PC-9 (cell line): ENCODE measurements around the gene MRPL27. TPM values are rescaled to one million over a fixed set of nuclear protein-coding genes. Genes with fewer than 3 reads are reported as not detected.

Source experiments
- BruUV-seq: library from RNA; stranded (reverse); fragments of 400-500 nt; replicated peaks from 2 replicates; lab custom pipeline; 2021; lab: Mats Ljungman, UMichigan
- CTCF ChIA-PET: fragments of 300-600 bp; sonication (Branson Sonifier 250); formaldehyde crosslinking; loops from one replicate; lab custom pipeline; 2022; ENCODE audit warnings: antibody characterized with exemption; lab: Charles Lee
- POLR2A ChIA-PET: fragments of 300-600 bp; sonication (Branson Sonifier 250); formaldehyde crosslinking; loops from one replicate; lab custom pipeline; 2022; ENCODE audit warnings: antibody characterized with exemption; ENCODE audit not compliant: unreplicated experiment; lab: Charles Lee
- DNase-seq, 2 experiments: peaks; one replicate each; pipeline versions ENCODE4 v3.0.0 to v3.0.0-alpha.2; 2015 to 2022; ENCODE audit warnings: mixed read lengths in 1 of 2
- H2AFZ ChIP-seq: fragments of 200-600 bp; sonication (generic); 2 replicates; pipeline ENCODE4 v1.8.1; 2017; ENCODE audit warnings: antibody characterized with exemption
- H3F3A ChIP-seq: fragments of 200-600 bp; sonication (generic); 2 replicates; pipeline ENCODE4 v1.8.1; 2017; ENCODE audit warnings: antibody characterized with exemption, mild to moderate bottlenecking, low read depth; ENCODE audit not compliant: insufficient read depth
- H3K27ac ChIP-seq: fragments of 200-600 bp; sonication (generic); 2 replicates; pipeline ENCODE4 v1.6.1; 2016; ENCODE audit warnings: mixed run types
- H3K27me3 ChIP-seq: fragments of 200-600 bp; sonication (generic); 2 replicates; pipeline ENCODE4 v1.6.1; 2016; ENCODE audit warnings: low read depth, mixed run types; ENCODE audit not compliant: insufficient read depth
- H3K36me3 ChIP-seq: fragments of 200-600 bp; sonication (generic); 2 replicates; pipeline ENCODE4 v1.6.1; 2016; ENCODE audit warnings: low read depth, mixed run types
- H3K4me1 ChIP-seq: fragments of 200-600 bp; sonication (generic); replicated peaks from 2 replicates; pipeline ENCODE4 v1.6.1; 2016; ENCODE audit warnings: mixed run types; ENCODE audit not compliant: insufficient read depth
- H3K4me2 ChIP-seq: fragments of 200-600 bp; sonication (generic); 2 replicates; pipeline ENCODE4 v1.6.1; 2017; ENCODE audit warnings: mixed run types
- H3K4me3 ChIP-seq: fragments of 200-600 bp; sonication (generic); 2 replicates; pipeline ENCODE4 v1.6.1; 2016; ENCODE audit warnings: mixed run types
- H3K79me2 ChIP-seq: fragments of 200-600 bp; sonication (generic); 2 replicates; pipeline ENCODE4 v1.6.1; 2017; ENCODE audit warnings: low read depth, mixed run types
- H3K9me2 ChIP-seq: fragments of 200-600 bp; sonication (generic); 2 replicates; pipeline ENCODE4 v1.8.1; 2017; ENCODE audit warnings: mild to moderate bottlenecking; ENCODE audit not compliant: insufficient read depth
- H3K9me3 ChIP-seq: fragments of 200-600 bp; sonication (generic); 2 replicates; pipeline ENCODE4 v1.8.1; 2016; ENCODE audit warnings: low read depth; ENCODE audit not compliant: insufficient read depth
- H4K20me1 ChIP-seq: fragments of 200-600 bp; sonication (generic); 2 replicates; pipeline ENCODE4 v1.8.1; 2017; ENCODE audit not compliant: insufficient read depth
- CTCF ChIP-seq: fragments of 200-600 bp; sonication (generic); conservative IDR thresholded peaks from 2 replicates; pipeline ENCODE4 v1.6.1; 2017; ENCODE audit warnings: mixed run types, antibody characterized with exemption, mild to moderate bottlenecking, moderate library complexity
- EZH2 ChIP-seq: fragments of 200-600 bp; sonication (generic); IDR thresholded peaks from 2 replicates; pipeline ENCODE4 v1.8.0; 2017; ENCODE audit warnings: antibody characterized with exemption, low read depth
- intact Hi-C: fragments of 100-400 bp; cut with micrococcal nuclease; formaldehyde crosslinking; loops from one replicate; pipeline ENCODE4 v1.10.0; 2022; ENCODE audit not compliant: unreplicated experiment
- total RNA-seq: library from RNA; stranded (reverse); gene quantifications from 2 replicates; pipeline ENCODE4 v1.2.3, GENCODE V29; 2021

MRPL27 gene
- total RNA-seq, 1 experiment from 2014 or later = 48.3 TPM

- ChIA-PET CTCF (no interaction called here), POLR2A (no interaction called here)
- no peak overlapping the region for H2AFZ ChIP-seq
- TF ChIP-seq EZH2 (no peak), CTCF (no peak)
- no peak overlapping the region for H3K4me2 ChIP-seq
- H3K79me2 ChIP-seq = no peaks in the 10 kb centered on the region
- intact Hi-C loops = loop anchor here (5.0 kb wide), 1 partner anchor 162 kb away; the partner anchor contains the start of gene COL1A1
- H3K4me3 ChIP-seq = no peak overlapping the region
- peaks cover 15% of the 10 kb centered on the region for H3K36me3 ChIP-seq
- no peak overlapping the region for H3K27ac ChIP-seq
- no TSS peak for BruUV-seq
- peaks cover 5% of the 10 kb centered on the region; the same call in 1 of the 2 replicates for H4K20me1 ChIP-seq
- no peaks in the 10 kb centered on the region for H3K27me3 ChIP-seq
- no peaks in the 10 kb centered on the region for H3K9me3 ChIP-seq
- no peaks in the 10 kb centered on the region for H3K4me1 ChIP-seq
- no peak for DNase-seq
- H3F3A ChIP-seq = peaks cover 10% of the 10 kb centered on the region; the same call in 1 of the 2 replicates
- H3K9me2 ChIP-seq = no peaks in the 10 kb centered on the region
Observed at GRCh38 chr17:50364061-50364458, 8.9 kb downstream of the MRPL27 start.

GRCh38 chr17:50363217-50364060 lies 9.5 kb downstream of the MRPL27 start:
- TF ChIP-seq EZH2 (no peak), CTCF (no peak)
- H3K9me2 ChIP-seq = no peaks in the 10 kb centered on the region
- intact Hi-C loops = loop anchor here (5.0 kb wide), 1 partner anchor 161 kb away; the partner anchor contains the start of gene COL1A1
- H3K4me2 ChIP-seq = no peak overlapping the region
- TSS peak; percentile 18 for BruUV-seq
- no peak overlapping the region for H2AFZ ChIP-seq
- no peaks in the 10 kb centered on the region for H3K9me3 ChIP-seq
- no peaks in the 10 kb centered on the region for H3K4me1 ChIP-seq
- peaks cover 10% of the 10 kb centered on the region; the same call in 1 of the 2 replicates for H3F3A ChIP-seq
- H3K36me3 ChIP-seq = peaks cover 9% of the 10 kb centered on the region
- ChIA-PET POLR2A (no interaction called here), CTCF (interaction anchor here (0.5 to 1.8 kb wide), 4 partner anchors 28 to 194 kb away, joined by 3 to 6 read pairs (median 4); partner anchors contain the start of gene LRRC59)
- no peak overlapping the region for H3K27ac ChIP-seq
- no peaks in the 10 kb centered on the region for H3K27me3 ChIP-seq
- no peaks in the 10 kb centered on the region for H3K79me2 ChIP-seq
- no peak overlapping the region for H3K4me3 ChIP-seq
- no peak for DNase-seq
- H4K20me1 ChIP-seq = peaks cover 5% of the 10 kb centered on the region; the same call in 1 of the 2 replicates

GRCh38 chr17:50362661-50363060 lies 10.3 kb downstream of the MRPL27 start:
- H3K9me3 ChIP-seq = no peaks in the 10 kb centered on the region
- H3K4me1 ChIP-seq = no peaks in the 10 kb centered on the region
- H3K79me2 ChIP-seq = no peaks in the 10 kb centered on the region
- no TSS peak for BruUV-seq
- H2AFZ ChIP-seq = no peak overlapping the region
- intact Hi-C loops = loop anchor here (1.0 to 5.0 kb wide), 2 partner anchors 116 to 160 kb away; partner anchors contain the start of genes COL1A1 and RSAD1
- no peak overlapping the region for H3K4me3 ChIP-seq
- TF ChIP-seq EZH2 = no peak
- TF ChIP-seq CTCF = no peak
- no peaks in the 10 kb centered on the region for H3K9me2 ChIP-seq
- peaks cover 5% of the 10 kb centered on the region; the same call in 1 of the 2 replicates for H4K20me1 ChIP-seq
- no peak for DNase-seq
- H3F3A ChIP-seq = peaks cover 10% of the 10 kb centered on the region; the same call in 1 of the 2 replicates
- no peak overlapping the region for H3K4me2 ChIP-seq
- CTCF ChIA-PET = interaction anchor here (0.6 to 1.8 kb wide), 8 partner anchors 17 to 686 kb away, joined by 3 to 10 read pairs (median 4); partner anchors contain the start of genes LRRC59 and XYLT2
- H3K27me3 ChIP-seq = no peaks in the 10 kb centered on the region
- H3K36me3 ChIP-seq = peaks cover 1% of the 10 kb centered on the region
- POLR2A ChIA-PET = no interaction called here
- H3K27ac ChIP-seq = no peak overlapping the region
